Mesenchymal stem cell (in vitro differentiated cells and primary cell): ENCODE results near the gene SMPDL3B.

Experiments
- DNase-seq: peaks from one replicate; pipeline ENCODE4 v3.0.0-alpha.2; 2013
- H2AFZ ChIP-seq: one replicate; pipeline ENCODE4 v1.6.1; 2013; ENCODE audit warnings: low read depth, mild to moderate bottlenecking, control low read depth, inconsistent platforms, low read length, moderate library complexity
- H2AK5ac ChIP-seq: 2 replicates; pipeline ENCODE4 v1.6.1; 2013; ENCODE audit warnings: low read length, moderate library complexity, mild to moderate bottlenecking, inconsistent platforms; ENCODE audit not compliant: severe bottlenecking
- H2BK120ac ChIP-seq: one replicate; pipeline ENCODE4 v1.6.1; 2013; ENCODE audit warnings: low read depth, mild to moderate bottlenecking, inconsistent platforms, low read length, moderate library complexity
- H2BK12ac ChIP-seq, 2 experiments: one replicate each; pipeline ENCODE4 v1.6.1; 2013; ENCODE audit warnings: inconsistent platforms in 2 of 2, low read length in 2 of 2, mild to moderate bottlenecking in 2 of 2, moderate library complexity in 2 of 2, control low read depth in 1 of 2
- H2BK15ac ChIP-seq: one replicate; pipeline ENCODE4 v1.6.1; 2013; ENCODE audit warnings: mild to moderate bottlenecking, low read depth, inconsistent platforms; ENCODE audit not compliant: poor library complexity, severe bottlenecking
- H2BK5ac ChIP-seq: 2 replicates; pipeline ENCODE4 v1.6.1; 2013; ENCODE audit warnings: low read depth, mild to moderate bottlenecking, low read length, control low read depth, inconsistent platforms; ENCODE audit not compliant: poor library complexity, severe bottlenecking
- H3K14ac ChIP-seq, 2 experiments: one replicate each; pipeline ENCODE4 v1.6.1; 2013; ENCODE audit warnings: inconsistent platforms in 2 of 2, low read length in 2 of 2, control low read depth in 1 of 2, mild to moderate bottlenecking in 1 of 2, moderate library complexity in 1 of 2
- H3K18ac ChIP-seq, 2 experiments: one replicate each; pipeline ENCODE4 v1.6.1; 2013; ENCODE audit warnings: inconsistent platforms in 2 of 2, low read length in 2 of 2, control low read depth in 1 of 2, low read depth in 1 of 2, mild to moderate bottlenecking in 1 of 2
- H3K23ac ChIP-seq, 2 experiments: one replicate each; pipeline ENCODE4 v1.6.1; 2013; ENCODE audit warnings: inconsistent platforms in 2 of 2, low read length in 2 of 2, mild to moderate bottlenecking in 2 of 2, moderate library complexity in 2 of 2, control low read depth in 1 of 2
- H3K27ac ChIP-seq: 2 replicates; pipeline ENCODE4 v1.5.1; 2013; ENCODE audit warnings: mild to moderate bottlenecking, moderate library complexity, low read length, control low read depth, inconsistent platforms; ENCODE audit not compliant: poor library complexity, severe bottlenecking
- H3K27me3 ChIP-seq, 2 experiments: 2 replicates each; pipeline versions ENCODE4 v1.6.1 to v1.7.0; 2013; ENCODE audit warnings: low read length in 2 of 2, mild to moderate bottlenecking in 2 of 2, moderate library complexity in 2 of 2, control low read depth in 1 of 2, inconsistent platforms in 1 of 2; ENCODE audit not compliant: control insufficient read depth in 1 of 2, insufficient read depth in 1 of 2
- H3K36me3 ChIP-seq, 2 experiments: 2 replicates each; pipeline versions ENCODE4 v1.6.1 to v1.7.0; 2013; ENCODE audit warnings: low read length in 2 of 2, control low read depth in 1 of 2, inconsistent platforms in 1 of 2, low read depth in 1 of 2, mild to moderate bottlenecking in 1 of 2; ENCODE audit not compliant: insufficient read depth in 2 of 2, control insufficient read depth in 1 of 2
- H3K4ac ChIP-seq, 2 experiments: one replicate each; pipeline ENCODE4 v1.6.1; 2013; ENCODE audit warnings: inconsistent platforms in 2 of 2, low read length in 2 of 2, mild to moderate bottlenecking in 2 of 2, moderate library complexity in 2 of 2, control low read depth in 1 of 2, low read depth in 1 of 2
- H3K4me1 ChIP-seq: 2 replicates; pipeline ENCODE4 v1.6.1; 2013; ENCODE audit warnings: low read depth, low read length, control low read depth; ENCODE audit not compliant: control insufficient read depth, insufficient read depth
- H3K4me2 ChIP-seq: 2 replicates; pipeline ENCODE4 v1.6.1; 2013; ENCODE audit warnings: low read length, mild to moderate bottlenecking, inconsistent platforms; ENCODE audit not compliant: poor library complexity, severe bottlenecking
- H3K4me3 ChIP-seq, 2 experiments: 2 replicates each; pipeline versions ENCODE4 v1.5.1 to v1.7.0; 2013; ENCODE audit warnings: low read length in 2 of 2, mild to moderate bottlenecking in 2 of 2, control low read depth in 1 of 2, low read depth in 1 of 2; ENCODE audit not compliant: insufficient read depth in 1 of 2
- H3K79me1 ChIP-seq: replicated peaks from 2 replicates; pipeline ENCODE4 v1.6.1; 2013; ENCODE audit warnings: mild to moderate bottlenecking, control low read depth, low read length, inconsistent platforms; ENCODE audit not compliant: poor library complexity, severe bottlenecking
- H3K9ac ChIP-seq: 2 replicates; pipeline ENCODE4 v1.7.0; 2013; ENCODE audit warnings: mild to moderate bottlenecking, low read length, moderate library complexity
- H3K9me3 ChIP-seq: 2 replicates; pipeline ENCODE4 v1.7.0; 2013; ENCODE audit warnings: mild to moderate bottlenecking, low read length; ENCODE audit not compliant: control insufficient read depth
- H4K8ac ChIP-seq: one replicate; pipeline ENCODE4 v1.6.1; 2013; ENCODE audit warnings: inconsistent platforms, mild to moderate bottlenecking, low read length, moderate library complexity
- H4K91ac ChIP-seq: one replicate; pipeline ENCODE4 v1.6.1; 2013; ENCODE audit warnings: mild to moderate bottlenecking, low read length, inconsistent platforms
- WGBS: methylation state at CpG from one replicate; pipeline ENCODE4 v1.1.7; 2013; ENCODE audit warnings: mixed read lengths; 5-methylcytosine and 5-hydroxymethylcytosine counted together

Gene SMPDL3B

DNA sequence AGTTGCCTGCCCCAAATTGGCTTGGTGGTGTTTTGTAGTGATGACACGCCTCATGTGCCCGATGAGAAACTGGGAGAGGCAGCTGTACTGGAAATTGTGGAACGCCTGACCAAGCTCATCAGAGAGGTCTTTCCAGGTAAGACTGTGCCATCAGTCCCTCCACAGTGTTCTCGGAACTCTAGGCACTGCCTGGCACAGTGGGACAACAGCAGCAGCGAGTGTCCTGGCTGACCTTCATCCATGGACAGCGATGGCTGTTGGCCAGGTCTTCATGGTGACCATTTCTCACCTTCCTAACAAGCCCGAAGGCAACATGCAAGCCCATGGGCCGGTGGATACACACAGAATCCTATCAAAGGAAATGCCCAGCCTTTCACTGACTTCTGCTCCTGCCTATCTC lies 14.2 kb downstream of the SMPDL3B start:
- H2BK12ac ChIP-seq, result no peak overlapping the region
- H2BK15ac ChIP-seq, result no peak overlapping the region
- no peak overlapping the region for H4K8ac ChIP-seq
- no peaks in the 10 kb centered on the region for H3K4me1 ChIP-seq
- no peak overlapping the region for H3K4ac ChIP-seq
- 92% methylated on average over 8 of the region's 8 CpGs for WGBS
- peaks cover 5 to 12% of the 10 kb centered on the region in 2 experiments for H3K27me3 ChIP-seq
- H3K79me1 ChIP-seq, result no peaks in the 10 kb centered on the region
- H3K9me3 ChIP-seq, result no peaks in the 10 kb centered on the region
- DNase-seq, result no peak
- H3K4me3 ChIP-seq, result no peak overlapping the region
- H2AK5ac ChIP-seq, result no peak overlapping the region
- H3K23ac ChIP-seq, result no peak overlapping the region
- H3K27ac ChIP-seq, result no peak overlapping the region
- H3K36me3 ChIP-seq, result no peaks in the 10 kb centered on the region
- H2BK5ac ChIP-seq, result no peak overlapping the region
- no peak overlapping the region for H3K14ac ChIP-seq
- H2BK120ac ChIP-seq, result no peak overlapping the region
- no peak overlapping the region for H3K18ac ChIP-seq
- H3K4me2 ChIP-seq, result no peak overlapping the region
- no peak overlapping the region for H4K91ac ChIP-seq
- H2AFZ ChIP-seq, result no peak overlapping the region
- no peak overlapping the region for H3K9ac ChIP-seq

DNA sequence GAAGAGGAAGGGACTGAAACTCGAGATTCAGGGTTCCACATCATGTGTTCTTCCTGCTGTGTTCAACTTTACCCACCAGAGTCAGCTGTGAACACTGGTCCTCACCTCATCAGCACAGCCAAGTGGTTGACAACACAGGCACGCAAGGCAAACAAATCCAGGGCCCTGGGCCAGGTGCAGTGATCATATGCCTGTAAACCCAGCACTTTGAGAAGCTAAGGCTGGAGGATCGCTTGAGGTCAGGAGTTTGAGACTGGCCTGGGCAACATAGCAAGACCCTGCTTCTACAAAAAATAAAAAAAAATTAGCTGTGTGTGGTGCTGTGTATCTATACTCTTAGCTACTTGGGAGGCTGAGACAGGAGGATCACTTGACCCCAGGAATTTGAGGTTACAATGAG lies 16.6 kb downstream of the SMPDL3B start:
- DNase-seq, result no peak
- H3K36me3 ChIP-seq, result no peaks in the 10 kb centered on the region
- H3K79me1 ChIP-seq, result no peaks in the 10 kb centered on the region
- H3K4me2 ChIP-seq, result no peak overlapping the region
- H4K91ac ChIP-seq, result no peak overlapping the region
- no peak overlapping the region for H2BK12ac ChIP-seq
- H3K27ac ChIP-seq, result no peak overlapping the region
- H3K4ac ChIP-seq, result no peak overlapping the region
- 67% methylated on average over 3 of the region's 3 CpGs for WGBS
- no peak overlapping the region for H3K9ac ChIP-seq
- H2AK5ac ChIP-seq, result no peak overlapping the region
- H4K8ac ChIP-seq, result no peak overlapping the region
- no peak overlapping the region for H3K18ac ChIP-seq
- H2BK5ac ChIP-seq, result no peak overlapping the region
- H3K27me3 ChIP-seq, result peaks cover 15 to 19% of the 10 kb centered on the region in 2 experiments
- no peak overlapping the region for H2BK15ac ChIP-seq
- H3K4me1 ChIP-seq, result no peaks in the 10 kb centered on the region
- H3K9me3 ChIP-seq, result no peaks in the 10 kb centered on the region
- no peak overlapping the region for H2AFZ ChIP-seq
- H3K14ac ChIP-seq, result no peak overlapping the region
- H3K4me3 ChIP-seq, result no peak overlapping the region
- H2BK120ac ChIP-seq, result no peak overlapping the region
- H3K23ac ChIP-seq, result no peak overlapping the region

DNA sequence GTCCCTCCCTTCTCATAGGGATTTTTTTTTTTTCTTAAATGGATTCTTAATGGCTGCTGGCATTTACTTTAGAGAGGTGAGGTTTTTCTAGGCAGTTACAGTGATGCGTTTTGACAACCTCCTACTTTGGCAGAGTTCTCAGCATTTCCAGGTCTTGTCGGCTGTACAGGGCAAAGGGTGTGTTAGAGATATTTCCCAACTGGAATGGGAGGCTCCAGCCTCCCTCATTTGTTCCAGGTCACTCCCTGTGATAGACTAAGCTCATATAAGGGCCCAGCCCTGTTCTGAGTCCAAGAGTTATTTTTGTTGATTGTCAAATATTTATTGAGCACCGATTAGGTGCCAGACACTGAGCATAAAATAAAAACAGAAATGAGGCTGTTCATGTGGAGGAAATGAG lies 17.3 kb downstream of the SMPDL3B start:
- DNase-seq, result no peak
- no peak overlapping the region for H3K4me2 ChIP-seq
- no peaks in the 10 kb centered on the region for H3K9me3 ChIP-seq
- 92% methylated on average over 2 of the region's 3 CpGs for WGBS
- H3K27me3 ChIP-seq, result peaks cover 15 to 19% of the 10 kb centered on the region in 2 experiments
- no peak overlapping the region for H3K14ac ChIP-seq
- no peak overlapping the region for H4K8ac ChIP-seq
- H3K27ac ChIP-seq, result no peak overlapping the region
- H2BK120ac ChIP-seq, result no peak overlapping the region
- H3K23ac ChIP-seq, result no peak overlapping the region
- H3K36me3 ChIP-seq, result no peaks in the 10 kb centered on the region
- H3K4ac ChIP-seq, result no peak overlapping the region
- H3K9ac ChIP-seq, result no peak overlapping the region
- no peak overlapping the region for H4K91ac ChIP-seq
- H3K18ac ChIP-seq, result no peak overlapping the region
- no peaks in the 10 kb centered on the region for H3K79me1 ChIP-seq
- H2BK12ac ChIP-seq, result no peak overlapping the region
- H3K4me3 ChIP-seq, result no peak overlapping the region
- H2BK5ac ChIP-seq, result no peak overlapping the region
- no peak overlapping the region for H2AFZ ChIP-seq
- H3K4me1 ChIP-seq, result no peaks in the 10 kb centered on the region
- H2AK5ac ChIP-seq, result no peak overlapping the region
- H2BK15ac ChIP-seq, result no peak overlapping the region

DNA sequence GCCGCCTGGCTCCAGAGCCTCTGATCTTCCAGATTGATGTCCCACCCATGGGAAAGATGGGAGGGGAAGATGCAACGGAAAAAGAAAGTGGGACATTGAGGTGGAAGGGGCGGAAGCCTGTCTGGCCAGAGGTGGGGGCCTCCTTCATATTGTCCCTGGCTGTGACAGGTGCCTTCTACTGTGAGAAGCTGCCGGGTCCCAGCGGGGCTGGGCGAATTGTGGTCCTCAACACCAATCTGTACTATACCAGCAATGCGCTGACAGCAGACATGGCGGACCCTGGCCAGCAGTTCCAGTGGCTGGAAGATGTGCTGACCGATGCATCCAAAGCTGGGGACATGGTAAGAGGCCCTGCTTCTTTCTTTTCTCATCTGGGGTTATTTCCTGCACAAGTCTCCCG lies 19.4 kb downstream of the SMPDL3B start:
- Histone ChIP-seq H3K14ac (no peak overlapping the region), H2BK120ac (no peak overlapping the region), H2BK15ac (no peak overlapping the region), H3K4me1 (peaks cover 4% of the 10 kb centered on the region), H3K9me3 (no peaks in the 10 kb centered on the region), H3K27me3 (peaks cover 15 to 19% of the 10 kb centered on the region in 2 experiments), H3K4me3 (no peak overlapping the region), H2AFZ (no peak overlapping the region), H3K36me3 (peaks cover 0 to 4% of the 10 kb centered on the region in 2 experiments), H3K27ac (no peak overlapping the region), H2AK5ac (no peak overlapping the region), H3K79me1 (no peaks in the 10 kb centered on the region), H2BK12ac (no peak overlapping the region), H3K18ac (no peak overlapping the region), H4K91ac (no peak overlapping the region), H3K9ac (no peak overlapping the region), H3K4ac (no peak overlapping the region), H3K23ac (no peak overlapping the region), H4K8ac (no peak overlapping the region), H2BK5ac (no peak overlapping the region), H3K4me2 (no peak overlapping the region)
- no peak for DNase-seq
- 92% methylated on average over 10 of the region's 10 CpGs for WGBS
